HL-60 (cell line): Measurements from ENCODE around the gene BABAM2.
A peak's percentile ranks its signal among the peaks of the same experiment; 100 is the strongest.

Experiments
- DNase-seq, 2 experiments: peaks; one replicate each; pipeline ENCODE4 v3.0.0-alpha.2; 2010 to 2020; ENCODE audit warnings: low read depth in 1 of 2, low spot score in 1 of 2
- H3K27ac ChIP-seq: fragments of 250-450 bp; sonication (Bioruptor Pico); replicated peaks from 2 replicates; pipeline ENCODE4 v1.5.1; 2020; ENCODE audit warnings: mild to moderate bottlenecking, moderate library complexity
- H3K27me3 ChIP-seq: fragments of 250-450 bp; sonication (Bioruptor Pico); 2 replicates; pipeline ENCODE4 v1.5.1; 2021; ENCODE audit warnings: mild to moderate bottlenecking, moderate library complexity; ENCODE audit not compliant: insufficient read depth, poor library complexity, severe bottlenecking
- H3K4me3 ChIP-seq: replicated peaks from 2 replicates; pipeline ENCODE4 v1.5.1; 2011; ENCODE audit warnings: mild to moderate bottlenecking, control low read depth, low read length; ENCODE audit not compliant: insufficient read depth
- CTCF ChIP-seq: IDR thresholded peaks from one replicate; pipeline ENCODE4 v1.5.1; 2011; ENCODE audit warnings: low read length, control low read depth, inconsistent platforms; ENCODE audit not compliant: insufficient read depth
- GABPA ChIP-seq: IDR thresholded peaks from 2 replicates; pipeline ENCODE4 v1.6.1; 2012; ENCODE audit warnings: low read depth
- POLR2AphosphoS5 ChIP-seq: IDR thresholded peaks from 2 replicates; pipeline ENCODE4 v1.6.1; 2012; ENCODE audit warnings: low read depth
- SPI1 ChIP-seq: IDR thresholded peaks from 2 replicates; pipeline ENCODE4 v1.6.1; 2012; ENCODE audit warnings: low read depth, mild to moderate bottlenecking, borderline replicate concordance
- TF ChIP-seq, protein P1 (sequence below): IDR thresholded peaks from 2 replicates; pipeline ENCODE4 v1.6.1; 2012; ENCODE audit warnings: low read depth; ENCODE audit not compliant: insufficient replicate concordance

BABAM2 gene

GRCh38 chr2:28164280-28164801, 273.8 kb downstream of the BABAM2 start:
- DNase-seq, result no peak
- Histone ChIP-seq H3K27me3 (no peaks in the 10 kb centered on the region), H3K4me3 (no peak overlapping the region), H3K27ac (no peak overlapping the region)
- no peak for TF ChIP-seq GABPA
- TF ChIP-seq SPI1, result no peak
- TF ChIP-seq POLR2AphosphoS5, result no peak
- TF ChIP-seq CTCF, result no peak

GRCh38 chr2:28165087-28165635, 274.6 kb downstream of the BABAM2 start:
- no peak overlapping the region for H3K4me3 ChIP-seq
- DNase-seq, result no peak
- no peaks in the 10 kb centered on the region for H3K27me3 ChIP-seq
- H3K27ac ChIP-seq, result no peak overlapping the region
- TF ChIP-seq, protein P1, sequence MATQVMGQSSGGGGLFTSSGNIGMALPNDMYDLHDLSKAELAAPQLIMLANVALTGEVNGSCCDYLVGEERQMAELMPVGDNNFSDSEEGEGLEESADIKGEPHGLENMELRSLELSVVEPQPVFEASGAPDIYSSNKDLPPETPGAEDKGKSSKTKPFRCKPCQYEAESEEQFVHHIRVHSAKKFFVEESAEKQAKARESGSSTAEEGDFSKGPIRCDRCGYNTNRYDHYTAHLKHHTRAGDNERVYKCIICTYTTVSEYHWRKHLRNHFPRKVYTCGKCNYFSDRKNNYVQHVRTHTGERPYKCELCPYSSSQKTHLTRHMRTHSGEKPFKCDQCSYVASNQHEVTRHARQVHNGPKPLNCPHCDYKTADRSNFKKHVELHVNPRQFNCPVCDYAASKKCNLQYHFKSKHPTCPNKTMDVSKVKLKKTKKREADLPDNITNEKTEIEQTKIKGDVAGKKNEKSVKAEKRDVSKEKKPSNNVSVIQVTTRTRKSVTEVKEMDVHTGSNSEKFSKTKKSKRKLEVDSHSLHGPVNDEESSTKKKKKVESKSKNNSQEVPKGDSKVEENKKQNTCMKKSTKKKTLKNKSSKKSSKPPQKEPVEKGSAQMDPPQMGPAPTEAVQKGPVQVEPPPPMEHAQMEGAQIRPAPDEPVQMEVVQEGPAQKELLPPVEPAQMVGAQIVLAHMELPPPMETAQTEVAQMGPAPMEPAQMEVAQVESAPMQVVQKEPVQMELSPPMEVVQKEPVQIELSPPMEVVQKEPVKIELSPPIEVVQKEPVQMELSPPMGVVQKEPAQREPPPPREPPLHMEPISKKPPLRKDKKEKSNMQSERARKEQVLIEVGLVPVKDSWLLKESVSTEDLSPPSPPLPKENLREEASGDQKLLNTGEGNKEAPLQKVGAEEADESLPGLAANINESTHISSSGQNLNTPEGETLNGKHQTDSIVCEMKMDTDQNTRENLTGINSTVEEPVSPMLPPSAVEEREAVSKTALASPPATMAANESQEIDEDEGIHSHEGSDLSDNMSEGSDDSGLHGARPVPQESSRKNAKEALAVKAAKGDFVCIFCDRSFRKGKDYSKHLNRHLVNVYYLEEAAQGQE, result no peak
- TF ChIP-seq POLR2AphosphoS5 (no peak), CTCF (no peak), GABPA (no peak), SPI1 (no peak)

GRCh38 chr2:28166956-28167355, 276.4 kb downstream of the BABAM2 start:
- H3K27ac ChIP-seq, result no peak overlapping the region
- no peak for DNase-seq
- H3K4me3 ChIP-seq, result no peak overlapping the region
- TF ChIP-seq GABPA, result no peak
- no peak for TF ChIP-seq CTCF
- no peak for TF ChIP-seq POLR2AphosphoS5
- TF ChIP-seq, protein P1, result no peak
- no peak for TF ChIP-seq SPI1
- H3K27me3 ChIP-seq, result no peaks in the 10 kb centered on the region

GRCh38 chr2:28168376-28168775, 277.8 kb downstream of the BABAM2 start:
- Histone ChIP-seq H3K27ac (no peak overlapping the region), H3K4me3 (no peak overlapping the region), H3K27me3 (no peaks in the 10 kb centered on the region)
- DNase-seq, result no peak
- TF ChIP-seq SPI1, result peak; percentile 36; the same call in 1 of the 2 replicates
- TF ChIP-seq, protein P1, result no peak
